ENCODE data around the gene ABCC3.
A peak's percentile ranks its signal among the peaks of the same experiment; 100 is the strongest.
"Not testable (repeated sequence)": the region's sequence is repeated elsewhere in the genome, so short reads cannot be mapped to it uniquely, and the experiment has no call there.

The ABCC3 gene

GRCh38 chr17:50712641-50713040, 78.0 kb downstream of the ABCC3 start:
- DNase-seq = no peak

- no peak for DNase-seq
Measured at GRCh38 chr17:50715471-50715870, 80.8 kb downstream of the ABCC3 start.

GRCh38 chr17:50719144-50719923, 84.7 kb downstream of the ABCC3 start, which contains the start of gene LUC7L3:
TSS of gene LUC7L3 (plus strand) at chr17:50719603. CDS start at chr17:50719733, 130 bp downstream.
- DNase-seq = peak; percentile 93

- peak; percentile 15 for DNase-seq
Measured at GRCh38 chr17:50719924-50720794, 85.5 kb downstream of the ABCC3 start.

- DNase-seq = no peak
Measured at GRCh38 chr17:50721194-50722010, 86.7 kb downstream of the ABCC3 start.

GRCh38 chr17:50722746-50723145, 88.1 kb downstream of the ABCC3 start:
- no peak for DNase-seq

- DNase-seq = not testable (repeated sequence)
Measured at GRCh38 chr17:50724622-50725021, 89.9 kb downstream of the ABCC3 start.

GRCh38 chr17:50725769-50726655, 91.3 kb downstream of the ABCC3 start:
- no peak for DNase-seq

- no peak for DNase-seq
Measured at GRCh38 chr17:50728112-50728429, 93.4 kb downstream of the ABCC3 start.

- no peak for DNase-seq
Measured at GRCh38 chr17:50728881-50729765, 94.4 kb downstream of the ABCC3 start.

GRCh38 chr17:50731575-50732460, 97.1 kb downstream of the ABCC3 start:
- no peak for DNase-seq

- no peak for DNase-seq
Measured at GRCh38 chr17:50735287-50735686, 100.6 kb downstream of the ABCC3 start.

GRCh38 chr17:50737118-50737698, 102.5 kb downstream of the ABCC3 start:
- DNase-seq = no peak

GRCh38 chr17:50739098-50739497, 104.4 kb downstream of the ABCC3 start:
- DNase-seq = no peak

Data from NCI-H1092 treated with DMSO at 0.1 percent for 48 hours (cell line).